SW480 (cell line): ENCODE results near the gene CALCA.
"Not testable (repeated sequence)": the region's sequence is repeated elsewhere in the genome, so short reads cannot be mapped to it uniquely, and the experiment has no call there.

Source experiments
- DNase-seq: peaks from one replicate; pipeline ENCODE4 v3.0.0-alpha.2; 2016; ENCODE audit warnings: low spot score

Gene CALCA, protein sequence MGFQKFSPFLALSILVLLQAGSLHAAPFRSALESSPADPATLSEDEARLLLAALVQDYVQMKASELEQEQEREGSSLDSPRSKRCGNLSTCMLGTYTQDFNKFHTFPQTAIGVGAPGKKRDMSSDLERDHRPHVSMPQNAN

DNA sequence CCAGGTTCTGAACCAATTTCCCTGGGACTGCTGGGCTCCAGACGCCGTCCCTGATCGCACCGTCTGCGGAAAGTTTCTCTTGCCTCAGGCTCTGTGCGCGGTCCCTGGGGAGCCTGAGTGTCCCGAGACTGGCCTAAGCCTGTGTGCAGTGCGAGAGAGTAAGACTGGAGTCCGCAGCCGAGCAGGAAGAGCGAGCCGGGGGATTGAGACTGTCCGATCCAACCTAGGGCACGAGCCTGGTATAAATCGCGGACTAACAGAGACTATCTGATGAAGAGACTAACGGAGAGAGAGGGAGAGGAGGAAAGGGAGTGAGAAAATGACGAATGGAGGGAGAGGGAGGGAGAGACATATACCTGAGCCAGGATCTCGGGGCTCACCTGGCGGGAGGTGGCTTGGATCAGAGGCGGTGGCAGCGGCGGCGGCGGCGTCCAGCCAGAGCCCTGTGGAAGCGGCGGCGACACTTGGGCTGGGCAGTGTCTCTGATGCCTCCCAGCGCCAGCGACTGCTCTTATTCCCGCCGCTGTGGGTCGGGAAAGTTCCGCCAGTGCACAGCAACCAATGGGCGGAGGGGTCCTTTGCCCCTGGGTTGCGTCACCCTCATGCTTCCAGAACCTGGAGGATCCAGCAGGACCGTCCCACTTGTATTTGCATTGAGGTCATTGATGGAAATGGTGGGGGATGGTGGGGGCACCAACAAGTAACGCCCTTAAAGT is at the start of gene CALCA:
Gene CALCA, minus strand, starts transcription at position 487 of the 716 bp plus-strand sequence. CDS start 1,159 bp downstream, outside the sequence.
- no peak for DNase-seq

DNA sequence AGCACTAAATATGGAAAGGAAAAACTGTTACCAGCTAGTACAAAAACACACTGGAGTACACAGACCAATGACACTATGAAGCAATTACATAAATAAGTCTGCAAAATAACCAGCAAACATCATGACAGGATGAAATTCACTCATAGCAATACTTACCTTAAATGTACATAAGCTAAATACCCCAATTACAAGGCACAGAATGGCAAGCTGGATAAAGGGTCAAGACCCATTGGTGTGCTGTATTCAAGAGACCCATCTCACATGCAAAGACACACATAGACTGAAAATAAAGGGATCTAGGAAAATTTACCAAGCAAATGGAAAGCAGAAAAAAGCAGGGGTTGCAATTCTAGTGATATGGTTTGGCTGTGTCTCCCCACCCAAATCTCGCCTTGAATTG is 44.0 kb upstream of the CALCA start:
- no peak for DNase-seq

DNA sequence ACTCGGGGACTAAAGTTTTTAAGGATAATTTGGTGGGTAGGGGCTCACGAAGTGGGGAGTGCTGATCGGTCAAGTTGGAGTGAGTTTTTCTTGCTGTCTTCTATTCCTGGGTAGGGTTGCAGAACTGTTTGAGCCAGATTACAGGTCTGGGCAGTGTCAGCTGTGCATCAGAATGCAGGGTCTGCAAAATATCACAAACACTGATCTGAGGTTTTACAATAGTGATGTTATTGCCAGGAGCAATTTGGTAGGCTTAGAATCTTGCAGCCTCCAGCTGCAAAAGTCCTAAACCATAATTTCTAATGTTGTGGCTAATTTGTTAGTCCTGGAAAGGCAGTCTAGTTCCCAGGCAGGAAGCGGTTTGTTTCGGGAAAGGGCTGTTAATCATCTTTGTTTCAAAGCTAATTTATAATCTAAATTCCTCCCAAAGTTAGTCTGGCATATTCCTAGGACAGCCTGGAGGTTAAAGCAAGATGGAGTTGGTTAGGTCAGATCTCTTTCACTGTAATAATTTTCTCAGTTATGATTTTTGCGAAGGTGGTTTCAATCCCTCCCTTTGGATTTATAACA is 39.7 kb upstream of the CALCA start:
- no peak for DNase-seq

DNA sequence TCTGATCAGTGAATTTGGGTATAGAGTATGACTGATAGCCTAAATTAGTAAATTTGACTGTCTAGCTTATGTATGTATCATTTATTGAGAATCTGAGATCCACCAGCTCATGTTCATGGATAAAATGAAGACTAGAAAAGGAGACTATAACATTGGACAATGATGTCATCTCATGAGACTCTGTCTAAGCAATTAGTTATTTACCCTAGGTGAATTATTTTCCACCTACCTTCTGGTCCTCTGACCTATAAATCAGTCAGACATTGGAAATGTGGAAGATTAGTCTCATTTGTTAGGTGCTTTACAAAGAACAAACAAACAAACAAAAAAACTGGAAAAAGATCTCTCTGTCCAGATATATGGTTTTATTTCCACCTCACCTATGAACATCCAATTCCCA is 38.7 kb upstream of the CALCA start:
- DNase-seq: no peak

DNA sequence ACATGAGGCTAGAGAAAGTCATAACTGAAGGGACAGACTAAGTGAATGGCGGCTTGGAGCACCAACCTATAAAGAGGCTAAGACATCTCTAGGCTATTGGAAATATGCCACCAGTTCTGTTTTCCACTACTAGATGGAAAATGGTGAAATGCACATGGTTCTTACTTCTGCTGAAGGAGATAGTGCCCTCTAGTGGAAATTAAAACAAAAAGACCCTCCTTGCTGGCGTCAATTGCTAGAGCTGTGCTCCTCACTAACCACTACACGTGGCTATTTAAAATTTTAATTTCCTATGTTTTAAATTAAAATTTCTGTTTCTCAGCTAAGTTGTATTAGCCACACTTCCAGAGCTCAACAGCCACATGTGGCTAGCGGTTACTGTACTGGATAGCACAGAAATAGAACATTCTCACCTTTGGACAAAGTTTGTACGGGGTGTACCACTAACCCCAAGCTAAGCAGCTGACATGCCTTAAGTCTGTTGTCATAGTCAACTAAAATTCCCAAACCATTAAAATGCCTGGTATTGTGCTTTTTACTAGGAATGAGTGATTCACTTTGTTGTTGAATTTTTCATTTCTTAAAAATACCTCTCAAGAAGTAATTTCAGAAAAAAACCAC is 34.1 kb upstream of the CALCA start:
- peak; percentile 69 for DNase-seq

DNA sequence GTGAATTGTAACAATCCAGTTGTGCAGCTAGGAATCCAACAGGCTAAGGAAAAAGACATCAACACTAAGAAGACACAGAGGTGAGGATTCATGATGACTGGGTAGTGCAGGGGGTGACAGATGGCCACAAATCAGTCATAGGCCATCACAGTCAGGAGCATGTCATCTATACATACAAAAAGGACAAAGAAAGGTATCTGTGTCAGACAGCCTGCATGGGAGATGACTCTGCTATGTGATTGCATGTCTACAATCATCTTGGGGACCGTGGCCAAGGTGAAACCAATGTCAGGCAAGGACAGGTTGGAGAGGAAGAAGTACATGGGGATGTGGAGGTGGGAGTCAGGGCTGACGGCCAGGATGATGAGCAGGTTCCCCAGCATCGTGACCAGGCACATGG is 16.0 kb upstream of the CALCA start:
- not testable (repeated sequence) for DNase-seq

DNA sequence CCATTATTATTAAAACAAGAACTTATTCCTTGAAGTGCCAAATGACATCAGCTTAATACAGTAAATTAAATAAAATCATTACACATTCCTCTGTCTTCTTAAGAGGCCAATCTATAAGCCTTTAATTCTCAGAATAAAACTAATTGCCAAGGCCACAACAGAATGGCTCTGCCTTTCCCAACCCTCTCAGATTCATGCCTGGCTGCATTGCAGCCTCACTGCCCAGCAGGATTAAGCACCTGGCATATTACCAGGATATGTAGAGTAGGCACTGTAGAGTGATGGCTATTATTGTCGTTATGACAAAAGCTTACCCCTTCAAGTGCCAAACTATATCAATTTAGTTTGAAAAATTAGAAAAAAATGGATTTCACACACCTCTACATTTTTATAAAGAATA is 9.4 kb upstream of the CALCA start:
- DNase-seq: no peak

DNA sequence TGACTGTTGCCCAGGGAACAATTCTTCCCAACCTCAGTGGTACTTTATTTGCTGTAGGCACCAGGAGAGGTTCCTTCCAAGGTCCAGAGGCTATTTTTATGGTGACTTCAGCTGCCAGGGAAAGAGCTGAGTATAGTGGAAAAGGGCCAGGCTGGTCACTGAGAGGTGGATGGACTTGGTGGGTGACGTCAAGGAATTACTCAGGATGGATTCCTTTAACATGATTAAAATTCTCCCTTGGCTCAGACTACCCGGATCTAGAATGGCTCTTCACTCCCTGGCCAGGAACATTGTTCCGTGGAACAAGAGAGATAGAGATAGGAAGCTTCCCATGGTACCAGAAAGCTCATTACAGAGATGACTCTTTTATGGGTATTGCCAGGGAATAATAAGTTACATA is 8.7 kb upstream of the CALCA start:
- DNase-seq: no peak

DNA sequence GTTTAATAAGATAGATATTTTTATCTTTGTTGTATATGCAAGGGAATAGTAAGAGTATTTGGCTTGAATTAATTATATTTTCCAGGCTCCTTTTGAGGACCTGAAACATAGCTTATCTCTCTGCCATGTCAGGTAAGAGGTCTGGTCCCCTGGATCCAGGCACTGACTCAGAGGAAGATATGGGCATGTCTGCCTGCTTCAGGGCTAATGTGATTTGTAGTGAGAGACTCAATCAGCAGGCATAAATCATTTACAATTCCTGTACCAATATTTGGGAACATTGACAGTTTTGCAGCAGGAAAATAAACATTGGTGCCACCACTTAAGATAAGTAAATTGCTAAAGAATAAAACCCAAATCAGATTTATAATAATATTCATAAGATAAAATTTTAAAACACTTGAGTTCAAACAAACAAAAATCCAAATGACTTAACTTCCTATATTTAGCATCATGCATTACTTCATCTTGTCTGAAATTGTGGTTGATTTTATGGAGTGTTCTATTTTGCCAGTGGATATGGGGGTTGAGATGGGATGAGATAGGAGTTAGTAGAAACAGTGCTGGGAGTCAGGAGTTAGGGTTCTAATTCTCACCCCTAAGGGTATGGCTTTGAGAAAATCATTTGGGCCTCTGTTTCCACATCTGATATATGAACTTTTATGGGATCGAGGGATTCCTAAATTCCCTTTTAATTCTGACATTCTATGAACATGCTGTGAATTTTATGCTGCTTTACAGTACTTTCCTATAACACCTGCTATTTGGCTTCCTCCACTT is 5.1 kb upstream of the CALCA start:
- DNase-seq: no peak

DNA sequence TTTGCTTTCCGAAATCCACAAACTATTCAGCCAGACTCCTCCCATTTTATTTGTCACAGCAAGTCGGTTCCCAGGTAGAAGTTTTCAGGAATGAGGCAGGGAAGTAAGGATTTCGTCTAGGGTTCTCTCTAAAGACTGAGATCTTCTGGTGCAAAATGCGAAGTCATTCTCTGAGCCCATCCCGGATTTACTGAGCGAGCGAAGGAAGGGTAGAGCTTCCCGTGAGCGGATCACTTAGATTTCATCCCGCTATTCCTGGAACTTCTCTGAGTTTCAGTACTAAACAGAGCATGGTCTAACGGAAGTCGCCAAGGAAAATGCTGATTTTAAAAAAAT is 3.1 kb upstream of the CALCA start:
- no peak for DNase-seq

DNA sequence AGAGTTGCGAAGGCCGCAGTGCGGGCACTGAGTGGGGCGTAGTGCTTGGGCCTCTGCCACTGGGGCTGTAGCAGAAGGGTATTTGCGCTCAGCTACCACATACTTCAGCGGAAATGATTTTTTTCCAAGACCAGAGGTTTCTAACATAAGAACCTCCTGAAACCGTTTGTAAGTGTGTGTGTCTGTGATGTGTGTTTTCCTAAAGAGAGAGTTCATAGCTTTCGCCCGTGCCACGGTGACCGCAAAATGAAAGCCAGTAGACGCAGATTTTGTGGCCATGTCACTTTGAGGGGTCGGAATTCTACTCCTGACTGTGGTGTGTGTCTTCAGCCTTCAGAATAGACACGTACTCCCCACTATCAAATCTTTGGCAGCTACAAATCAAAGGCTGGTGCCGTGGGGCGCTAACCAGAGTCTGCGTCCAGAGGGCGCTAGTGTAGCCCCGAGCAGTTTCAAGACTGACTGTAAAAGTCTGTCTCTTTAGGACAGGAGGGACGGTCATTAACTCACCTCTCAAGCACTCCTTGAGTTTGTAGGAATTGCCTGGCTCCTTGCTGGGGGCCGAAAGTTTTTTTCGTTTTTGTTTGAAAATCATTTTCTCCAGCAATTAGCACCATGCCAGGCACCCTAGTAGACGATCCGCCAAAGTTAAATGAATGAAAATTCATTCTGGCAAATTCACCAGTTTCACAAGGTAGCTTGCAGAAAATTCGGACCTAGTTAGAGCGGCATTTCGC is 2.5 kb upstream of the CALCA start:
- DNase-seq: peak; percentile 23

DNA sequence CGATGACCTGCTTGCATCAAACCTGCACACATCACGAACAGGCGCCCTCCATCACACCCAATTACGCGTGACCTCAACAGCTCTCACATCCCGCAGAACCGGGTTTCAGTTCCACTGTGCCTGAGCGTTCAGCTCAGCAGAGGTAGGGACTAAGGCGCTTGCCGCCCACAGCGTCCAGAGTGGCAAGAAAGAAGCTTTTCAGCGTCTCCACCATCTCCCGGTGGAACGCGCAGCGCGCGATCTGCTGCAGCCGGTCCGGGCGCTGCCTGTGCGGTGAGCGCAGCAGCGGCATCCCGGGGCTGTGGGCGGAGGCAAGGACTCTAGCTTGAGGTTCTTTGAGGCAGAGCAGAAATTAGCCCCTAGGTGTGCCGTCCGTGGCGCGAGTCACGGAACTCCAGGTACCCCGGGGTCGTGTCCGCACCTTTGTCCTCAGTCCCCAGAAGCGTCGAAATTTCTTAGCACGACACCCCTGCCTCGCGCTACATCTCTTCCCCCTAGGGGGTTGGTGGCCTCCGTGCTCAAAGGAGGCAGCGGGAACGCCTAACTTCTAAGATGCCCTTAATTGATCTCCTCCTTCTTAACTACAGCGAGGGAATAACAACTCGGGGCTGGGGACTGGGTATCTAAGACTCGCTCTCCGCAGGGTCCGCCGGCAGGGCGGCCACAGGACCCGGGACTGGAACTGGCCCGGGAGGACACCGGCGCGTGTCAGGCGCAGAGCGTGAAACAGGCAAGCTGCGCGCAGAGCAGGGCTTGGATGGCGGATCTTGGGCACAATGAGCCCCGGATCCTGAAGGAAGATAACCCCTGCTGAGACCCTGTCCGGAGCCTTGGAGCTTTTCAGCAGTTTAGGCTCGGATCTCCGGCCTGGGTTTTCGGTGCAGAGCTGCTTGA is 1.7 kb upstream of the CALCA start:
- DNase-seq: no peak

DNA sequence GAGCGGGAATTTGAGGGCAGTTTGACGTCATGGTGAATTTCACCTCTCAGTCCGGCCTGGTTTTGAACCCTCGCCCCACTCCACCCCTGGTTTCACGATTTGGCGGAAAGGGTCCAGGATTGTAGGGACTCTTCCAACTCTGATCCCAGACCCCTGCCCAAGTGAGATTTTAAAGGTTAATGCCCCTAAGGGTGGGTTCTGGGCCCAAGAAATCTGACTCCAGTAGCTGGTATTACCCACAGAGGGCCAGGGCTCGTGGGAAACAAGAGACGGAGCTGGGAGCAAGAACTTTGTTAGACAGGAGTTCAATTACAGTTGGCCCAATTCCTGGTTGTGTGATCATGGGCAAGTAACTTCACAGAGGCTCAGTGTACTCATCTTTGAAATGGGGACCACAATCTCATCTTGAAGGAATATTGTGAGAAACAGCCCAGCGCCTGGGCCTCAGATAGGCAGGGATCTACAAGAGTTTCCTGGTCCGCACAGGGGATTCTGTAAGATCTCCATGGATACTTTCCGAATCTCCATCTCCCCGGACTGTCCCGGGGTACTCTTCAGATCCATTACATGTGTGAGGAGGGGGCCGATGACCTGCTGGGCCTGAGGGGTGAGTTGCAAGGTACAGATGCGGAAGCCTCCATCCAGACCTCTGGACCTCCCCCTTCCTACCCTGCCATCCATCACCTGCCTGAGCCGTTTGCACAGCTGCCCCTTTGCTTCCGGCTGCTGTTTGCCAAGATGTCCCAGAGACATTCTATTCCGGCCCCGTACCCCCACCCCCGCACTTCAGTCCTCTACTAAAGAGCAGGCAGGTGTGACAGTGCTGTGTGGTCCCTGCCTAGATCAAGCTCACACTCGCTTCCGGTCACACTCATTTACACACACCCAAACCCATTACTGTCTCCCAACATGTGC is 687 bp upstream of the CALCA start:
- DNase-seq: no peak

DNA sequence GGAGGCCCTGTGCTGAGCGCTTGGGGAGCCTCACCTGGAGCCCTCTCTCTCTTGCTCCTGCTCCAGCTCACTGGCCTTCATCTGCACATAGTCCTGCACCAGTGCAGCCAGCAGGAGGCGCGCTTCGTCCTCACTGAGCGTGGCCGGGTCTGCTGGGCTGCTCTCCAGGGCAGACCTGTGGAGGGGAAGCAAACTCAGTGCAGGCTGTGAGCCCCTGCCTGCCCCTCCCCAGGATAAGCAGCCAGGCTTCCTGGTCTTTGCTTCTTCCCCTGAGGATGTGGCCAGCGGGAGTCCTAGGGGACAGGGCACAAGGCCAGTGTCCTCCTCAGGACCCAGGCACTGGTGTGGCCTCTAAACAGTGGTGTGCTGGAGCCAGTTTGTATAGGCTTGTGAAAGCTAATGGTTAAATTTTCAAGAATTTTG is 2.2 kb downstream of the CALCA start:
- DNase-seq: no peak

DNA sequence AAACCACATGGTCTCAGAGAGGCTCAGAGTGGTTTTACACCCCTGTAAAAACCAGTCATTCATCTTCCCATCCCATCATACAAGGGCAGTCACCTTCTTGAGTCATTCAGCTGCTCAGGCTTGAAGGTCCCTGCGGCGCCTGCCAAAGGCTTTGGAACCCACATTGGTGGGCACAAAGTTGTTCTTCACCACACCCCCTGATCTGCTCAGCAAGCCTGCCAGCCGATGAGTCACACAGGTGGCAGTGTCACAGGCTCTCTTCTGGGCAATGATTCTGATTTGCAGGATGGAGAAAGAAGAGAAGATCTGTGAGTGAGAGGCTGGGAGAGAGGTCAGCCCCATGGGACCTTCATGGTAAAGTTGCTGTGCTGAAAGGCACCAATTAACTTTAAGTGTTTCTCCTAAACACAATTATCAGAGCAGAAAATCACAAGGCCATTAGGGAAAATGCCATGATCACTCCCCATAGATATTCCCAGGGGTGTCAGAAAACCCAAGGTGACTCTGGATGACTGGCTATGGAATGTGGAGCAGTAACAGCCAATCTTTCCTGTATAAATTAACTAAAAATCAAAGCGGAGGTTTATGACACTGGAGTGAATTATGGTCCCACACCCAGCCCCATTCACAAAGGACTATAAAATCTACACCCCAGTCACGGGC is 4.4 kb downstream of the CALCA start:
- DNase-seq: peak; percentile 28

DNA sequence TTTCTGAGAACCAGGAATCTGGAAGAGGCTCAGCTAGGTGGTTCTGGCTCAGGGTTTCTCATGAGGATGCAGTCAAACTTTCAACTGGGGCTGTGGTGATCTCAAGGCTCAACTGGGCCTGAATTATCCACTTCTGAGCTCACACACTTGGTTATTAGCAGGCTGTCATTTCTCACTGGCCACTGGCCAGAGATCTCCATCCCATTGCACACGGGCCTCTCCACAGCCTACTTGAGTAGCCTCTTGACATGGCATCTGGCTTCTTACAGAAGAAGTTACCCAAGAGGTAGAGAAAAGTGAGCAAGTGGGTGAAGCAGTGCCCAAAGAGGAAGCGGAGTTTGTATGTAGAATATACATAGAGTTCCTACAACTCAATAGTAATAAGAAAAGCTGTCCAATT is 16.0 kb downstream of the CALCA start:
- DNase-seq: no peak

DNA sequence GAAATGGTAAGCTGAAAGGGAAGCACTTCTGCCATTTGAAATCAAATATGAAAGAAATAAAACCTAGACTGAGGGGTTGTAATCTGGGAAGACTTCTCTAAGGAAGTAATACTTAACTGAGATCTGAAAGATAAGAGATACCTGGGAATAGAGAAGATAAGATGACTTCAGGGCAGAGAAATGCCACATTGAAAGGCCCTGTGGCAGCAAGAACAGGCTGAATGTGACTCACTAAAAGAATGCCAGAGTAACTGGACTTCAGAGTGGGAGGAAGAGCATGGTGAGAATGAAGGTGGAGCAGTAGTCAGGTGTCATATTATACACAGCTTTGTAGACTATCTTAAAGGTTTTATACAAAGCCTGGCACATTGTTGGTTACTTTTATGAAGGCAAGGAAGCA is 17.6 kb downstream of the CALCA start:
- DNase-seq: no peak

DNA sequence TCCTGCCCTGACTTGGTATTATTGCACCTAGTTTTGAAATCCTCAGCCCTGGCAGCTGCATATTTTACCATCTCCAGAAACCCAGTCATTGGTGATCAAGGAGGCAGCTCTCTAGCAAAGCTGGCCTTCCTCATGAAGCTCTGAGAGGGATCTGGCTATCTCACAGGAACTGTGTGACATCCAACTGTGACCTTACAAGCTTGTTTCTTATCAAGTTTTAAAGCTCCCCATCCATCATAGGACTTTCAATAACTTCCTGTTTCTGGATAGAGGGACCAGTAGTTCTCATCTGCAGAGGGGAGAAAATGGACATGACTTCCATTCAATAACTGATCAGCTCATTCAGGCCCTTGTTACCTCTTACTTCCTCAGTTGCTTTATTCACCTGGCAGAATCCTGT is 18.2 kb downstream of the CALCA start:
- no peak for DNase-seq

DNA sequence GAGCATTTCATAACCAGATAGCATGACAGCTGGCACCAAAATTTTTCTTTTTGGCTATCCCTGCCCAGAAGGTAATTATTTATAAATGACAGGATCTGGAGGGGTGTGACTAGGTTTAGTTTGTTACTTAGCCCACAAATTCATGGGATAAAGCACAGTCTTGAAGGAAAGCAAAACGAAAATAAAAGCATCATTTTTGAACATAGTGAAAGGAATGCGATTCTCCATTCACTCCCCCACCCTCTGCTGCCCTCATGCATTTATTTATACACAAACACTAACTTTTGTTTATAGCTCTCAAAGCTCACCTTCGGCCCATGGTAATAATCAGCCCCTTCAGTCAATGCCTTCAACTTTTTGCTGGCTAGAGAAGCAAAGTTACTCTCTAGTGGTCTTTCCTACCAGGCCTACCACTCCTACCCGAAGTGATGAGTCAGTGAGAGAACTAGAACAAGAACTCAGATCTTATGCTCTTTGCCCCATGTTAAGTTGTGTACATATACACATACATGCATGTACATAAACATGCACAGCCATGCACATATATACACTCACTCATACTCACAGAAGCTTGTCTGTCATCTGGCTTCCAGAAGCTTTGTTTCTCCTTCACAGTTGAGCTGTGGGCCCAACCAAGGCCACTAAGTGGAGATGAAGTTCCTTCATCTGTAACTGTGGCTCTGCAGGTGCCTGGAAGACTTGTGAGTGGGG is 22.6 kb downstream of the CALCA start:
- DNase-seq: no peak
